Stimulated activated CD8-positive, alpha-beta memory T cell treated with anti-CD3 and anti-CD28 coated beads, Interleukin-15, amount 100 ng/mL, for 4 hours (primary cell): ENCODE measurements around the gene NRK.
"Not testable (repeated sequence)": the region's sequence is repeated elsewhere in the genome, so short reads cannot be mapped to it uniquely, and the experiment has no call there.

Experiments
- DNase-seq, 2 donors: peaks; one replicate each; pipeline ENCODE4 v3.0.0-alpha.2; 2020; ENCODE audit warnings: low read depth in 2 of 2

NRK gene

GRCh38 chrX:105822138-105823091, at the start of gene NRK:
TSS of gene NRK (plus strand) at chrX:105822539. CDS start at chrX:105822846, 307 bp downstream.
- DNase-seq: no peak

- no peak for DNase-seq
These were observed 48.5 kb upstream of the NRK start for GRCh38 chrX:105773801-105774200.

GRCh38 chrX:105775679-105776078, 46.7 kb upstream of the NRK start:
- DNase-seq: no peak

GRCh38 chrX:105781804-105782203, 40.5 kb upstream of the NRK start:
- DNase-seq: no peak

GRCh38 chrX:105796877-105797276, 25.5 kb upstream of the NRK start:
- DNase-seq: not testable (repeated sequence)

GRCh38 chrX:105803891-105804290, 18.4 kb upstream of the NRK start:
- DNase-seq: no peak

GRCh38 chrX:105805655-105806054, 16.7 kb upstream of the NRK start:
- DNase-seq: not testable (repeated sequence)

- no peak for DNase-seq
These were observed 5.8 kb upstream of the NRK start for GRCh38 chrX:105816517-105816916.

GRCh38 chrX:105820247-105820646, 2.1 kb upstream of the NRK start:
- DNase-seq: no peak

GRCh38 chrX:105821471-105822121, 743 bp upstream of the NRK start:
- DNase-seq: no peak

- no peak for DNase-seq
These were observed 735 bp downstream of the NRK start for GRCh38 chrX:105823092-105823455.

- DNase-seq: no peak
These were observed 6.7 kb downstream of the NRK start for GRCh38 chrX:105829011-105829410.

GRCh38 chrX:105837232-105837631, 14.9 kb downstream of the NRK start:
- no peak for DNase-seq

GRCh38 chrX:105845631-105846030, 23.3 kb downstream of the NRK start:
- DNase-seq: no peak

- DNase-seq: not testable (repeated sequence)
These were observed 27.8 kb downstream of the NRK start for GRCh38 chrX:105850100-105850499.

GRCh38 chrX:105865709-105866108, 43.4 kb downstream of the NRK start:
- DNase-seq: no peak

GRCh38 chrX:105869701-105870100, 47.4 kb downstream of the NRK start:
- no peak for DNase-seq

- no peak for DNase-seq
These were observed 48.1 kb downstream of the NRK start for GRCh38 chrX:105870445-105870844.

GRCh38 chrX:105872941-105873340, 50.6 kb downstream of the NRK start:
- no peak for DNase-seq

- DNase-seq: no peak
These were observed 52.5 kb downstream of the NRK start for GRCh38 chrX:105874790-105875189.

GRCh38 chrX:105876658-105877057, 54.3 kb downstream of the NRK start:
- DNase-seq: no peak

GRCh38 chrX:105880491-105880890, 58.2 kb downstream of the NRK start:
- no peak for DNase-seq
